PFSK-1 (cell line): Measurements from ENCODE around the gene OSBPL9.

Experiments
- FOXP2 ChIP-seq: optimal IDR thresholded peaks from 2 replicates; pipeline ENCODE3; 2011; ENCODE audit warnings: borderline replicate concordance, control low read depth, inconsistent platforms; ENCODE audit not compliant: insufficient read depth; ENCODE audit errors: extremely low read length, extremely low read depth
- POLR2AphosphoS5 ChIP-seq: IDR thresholded peaks from 2 replicates; pipeline ENCODE4 v1.6.1; 2012; ENCODE audit warnings: low read depth, mild to moderate bottlenecking, control low read depth, low read length, moderate library complexity
- REST ChIP-seq, 2 experiments: IDR thresholded peaks; 2 replicates each; pipeline versions ENCODE4 v1.6.1 to v1.8.0; 2011 to 2012; ENCODE audit warnings: low read depth in 2 of 2, low read length in 2 of 2, control low read depth in 1 of 2, inconsistent platforms in 1 of 2, mild to moderate bottlenecking in 1 of 2, moderate library complexity in 1 of 2; ENCODE audit not compliant: insufficient read depth in 1 of 2
- SIN3A ChIP-seq: IDR thresholded peaks from 2 replicates; pipeline ENCODE4 v1.6.1; 2012; ENCODE audit warnings: mild to moderate bottlenecking, low read length, moderate library complexity, borderline replicate concordance; ENCODE audit not compliant: insufficient read depth
- TAF1 ChIP-seq: IDR thresholded peaks from 2 replicates; pipeline ENCODE4 v1.6.1; 2012; ENCODE audit warnings: low read length, control low read depth, borderline replicate concordance; ENCODE audit not compliant: insufficient read depth

GRCh38 chr1:51690285-51690961, 73.5 kb downstream of the OSBPL9 start:
- no peak for TF ChIP-seq POLR2AphosphoS5
- TF ChIP-seq TAF1 = no peak
- no peak for TF ChIP-seq REST (IDR thresholded peaks at IDR 0.05; ENCODE audit: insufficient read depth in 1 of 2, low read depth in 2 of 2, low read length in 2 of 2)
- TF ChIP-seq FOXP2 = no peak
- no peak for TF ChIP-seq SIN3A
